ENCODE results near the gene CERS6.

Gene CERS6

DNA sequence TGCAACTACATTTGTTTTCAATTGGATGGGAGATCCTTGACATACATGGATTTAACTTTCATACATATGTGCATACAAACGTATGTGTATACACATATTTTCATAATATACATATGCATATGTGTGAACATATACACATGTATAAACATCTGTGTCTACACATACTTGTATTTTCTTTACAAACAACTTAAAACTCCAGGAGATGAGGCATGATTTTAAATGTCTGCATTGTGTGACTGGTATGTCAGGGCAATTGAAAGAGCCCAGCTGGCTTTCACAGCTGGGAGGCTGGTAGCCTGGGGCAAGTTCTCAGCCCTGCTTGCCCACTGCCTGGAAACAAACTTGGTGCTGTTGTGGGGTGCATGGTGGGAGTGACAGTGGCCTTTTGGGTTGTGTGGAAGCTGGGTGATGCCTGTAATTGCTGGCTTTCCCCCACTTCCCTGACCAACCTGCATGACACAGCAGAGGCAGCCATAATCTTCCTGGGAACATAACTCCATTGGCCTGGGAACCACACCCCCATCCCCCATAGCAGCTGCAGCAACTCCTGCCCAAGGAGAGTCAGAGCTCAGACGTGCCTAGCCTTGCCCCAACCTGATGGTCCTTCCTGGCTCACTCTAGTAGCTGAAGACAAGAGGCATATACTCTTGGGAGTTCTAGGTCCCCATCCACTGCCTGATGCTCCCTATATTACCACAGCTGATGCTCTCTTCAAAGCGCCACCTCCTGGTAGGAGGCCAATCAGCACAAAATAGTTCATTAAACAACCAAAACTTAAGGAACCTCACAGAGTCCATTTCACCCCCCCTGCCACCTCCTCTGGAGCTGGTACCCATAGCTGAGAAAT lies 158.3 kb downstream of the CERS6 start:
- TF ChIP-seq, protein P1, sequence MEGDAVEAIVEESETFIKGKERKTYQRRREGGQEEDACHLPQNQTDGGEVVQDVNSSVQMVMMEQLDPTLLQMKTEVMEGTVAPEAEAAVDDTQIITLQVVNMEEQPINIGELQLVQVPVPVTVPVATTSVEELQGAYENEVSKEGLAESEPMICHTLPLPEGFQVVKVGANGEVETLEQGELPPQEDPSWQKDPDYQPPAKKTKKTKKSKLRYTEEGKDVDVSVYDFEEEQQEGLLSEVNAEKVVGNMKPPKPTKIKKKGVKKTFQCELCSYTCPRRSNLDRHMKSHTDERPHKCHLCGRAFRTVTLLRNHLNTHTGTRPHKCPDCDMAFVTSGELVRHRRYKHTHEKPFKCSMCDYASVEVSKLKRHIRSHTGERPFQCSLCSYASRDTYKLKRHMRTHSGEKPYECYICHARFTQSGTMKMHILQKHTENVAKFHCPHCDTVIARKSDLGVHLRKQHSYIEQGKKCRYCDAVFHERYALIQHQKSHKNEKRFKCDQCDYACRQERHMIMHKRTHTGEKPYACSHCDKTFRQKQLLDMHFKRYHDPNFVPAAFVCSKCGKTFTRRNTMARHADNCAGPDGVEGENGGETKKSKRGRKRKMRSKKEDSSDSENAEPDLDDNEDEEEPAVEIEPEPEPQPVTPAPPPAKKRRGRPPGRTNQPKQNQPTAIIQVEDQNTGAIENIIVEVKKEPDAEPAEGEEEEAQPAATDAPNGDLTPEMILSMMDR (IDR thresholded peaks at IDR 0.05): no peak
- no peak for TF ChIP-seq ZFX (IDR thresholded peaks at IDR 0.05; ENCODE audit: borderline replicate concordance)
- no peak overlapping the region for H3K27ac ChIP-seq

GRCh38 chr2:168620554-168620953 lies 164.5 kb downstream of the CERS6 start:
- TF ChIP-seq ZFX (IDR thresholded peaks at IDR 0.05; ENCODE audit: borderline replicate concordance): no peak
- TF ChIP-seq, protein P1 (IDR thresholded peaks at IDR 0.05): no peak
- no peak overlapping the region for H3K27ac ChIP-seq

DNA sequence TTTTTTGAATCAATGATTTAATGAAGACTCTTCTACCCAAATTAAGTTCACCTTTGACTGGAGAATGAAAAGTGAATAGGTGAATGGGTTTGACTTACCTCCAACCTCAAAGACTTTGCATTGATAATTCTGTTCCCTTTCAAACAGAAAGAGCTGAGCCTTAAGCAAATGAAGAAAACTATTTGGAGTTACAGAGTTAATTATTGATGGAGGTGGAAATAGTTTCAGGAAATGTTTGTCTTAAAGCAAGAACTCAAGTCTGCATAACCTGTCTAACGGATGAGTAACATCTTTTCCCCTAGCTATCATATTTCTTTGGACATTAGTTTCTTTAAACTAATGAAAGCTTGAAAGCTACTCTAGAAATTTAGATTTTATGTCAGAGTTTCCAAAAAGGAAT lies 166.5 kb downstream of the CERS6 start:
- H3K27ac ChIP-seq: peak overlapping the region; percentile 69
- no peak for TF ChIP-seq ZFX (IDR thresholded peaks at IDR 0.05; ENCODE audit: borderline replicate concordance)
- TF ChIP-seq, protein P1 (IDR thresholded peaks at IDR 0.05): no peak

DNA sequence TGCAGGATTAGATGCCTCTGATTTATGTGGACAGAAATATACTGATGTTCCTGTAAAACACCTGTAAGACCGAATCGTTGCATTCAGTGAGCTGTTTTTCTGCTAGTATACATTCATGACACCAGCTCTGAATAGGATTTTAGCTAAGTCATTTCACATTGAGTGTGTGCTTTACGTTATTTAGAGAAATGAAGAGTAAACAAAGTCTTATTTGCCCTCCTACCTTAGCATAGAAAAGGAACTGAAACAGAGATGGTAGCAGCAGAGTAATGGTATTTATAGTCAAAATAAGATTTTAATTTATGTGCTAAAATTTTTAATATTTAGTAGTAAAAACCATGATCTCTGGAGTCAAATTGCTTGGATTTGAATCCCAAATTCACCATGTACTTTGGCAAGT lies 168.0 kb downstream of the CERS6 start:
- no peak for TF ChIP-seq ZFX (IDR thresholded peaks at IDR 0.05; ENCODE audit: borderline replicate concordance)
- TF ChIP-seq, protein P1 (IDR thresholded peaks at IDR 0.05): no peak
- H3K27ac ChIP-seq: peak overlapping the region; percentile 69

- no peak overlapping the region for H3K27ac ChIP-seq
- TF ChIP-seq, protein P1 (IDR thresholded peaks at IDR 0.05): no peak
- TF ChIP-seq ZFX (IDR thresholded peaks at IDR 0.05; ENCODE audit: borderline replicate concordance): no peak
Measured at GRCh38 chr2:168626096-168626495, 170.0 kb downstream of the CERS6 start.

DNA sequence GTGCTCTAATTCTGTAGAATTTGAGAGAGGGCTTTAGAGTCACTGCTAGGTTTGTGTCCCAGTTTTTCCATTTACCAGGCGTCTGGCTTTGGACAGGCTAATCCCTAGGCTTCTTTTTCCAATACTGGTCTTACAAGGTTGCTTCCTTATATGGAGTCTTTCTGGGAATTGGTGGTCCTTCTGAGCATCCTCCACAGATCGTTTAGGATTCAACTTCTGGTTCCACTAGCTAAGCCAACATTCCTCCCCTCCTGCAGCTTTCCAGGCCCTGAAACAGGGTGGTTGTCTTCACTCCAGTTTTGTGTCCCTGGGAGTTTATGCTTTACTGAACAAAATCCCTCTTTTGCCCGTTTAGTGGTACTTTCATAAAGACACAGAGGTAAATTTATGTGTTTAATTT lies 170.6 kb downstream of the CERS6 start:
- no peak overlapping the region for H3K27ac ChIP-seq
- TF ChIP-seq ZFX (IDR thresholded peaks at IDR 0.05; ENCODE audit: borderline replicate concordance): no peak
- TF ChIP-seq, protein P1 (IDR thresholded peaks at IDR 0.05): no peak

DNA sequence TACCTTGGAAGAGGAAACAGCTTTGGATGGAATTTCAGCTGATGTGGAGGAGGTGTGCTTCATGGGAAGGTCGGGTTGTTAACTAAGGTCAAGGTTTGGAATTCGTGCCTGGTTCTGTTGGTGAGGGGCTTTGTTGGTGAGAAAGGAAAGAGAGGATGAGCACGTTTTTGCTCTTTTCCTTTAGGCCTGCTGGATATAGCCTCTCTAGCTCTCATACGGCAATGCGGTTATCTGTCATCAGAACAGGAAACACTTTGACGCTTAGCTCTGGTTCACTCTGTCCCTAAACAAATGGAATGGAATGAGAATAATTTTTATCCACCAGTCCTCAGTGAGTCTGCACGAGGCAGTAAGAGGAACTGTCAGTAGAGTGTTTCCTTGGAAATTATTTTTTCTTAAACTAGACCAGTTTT lies 176.6 kb downstream of the CERS6 start:
- H3K27ac ChIP-seq: no peak overlapping the region
- TF ChIP-seq, protein P1 (IDR thresholded peaks at IDR 0.05): no peak
- TF ChIP-seq ZFX (IDR thresholded peaks at IDR 0.05; ENCODE audit: borderline replicate concordance): no peak

Measured in 22Rv1 (cell line).